Keratinocyte (primary cell): ENCODE data around the gene KLLN. TPM values are rescaled to one million over a fixed set of nuclear protein-coding genes. Genes with fewer than 3 reads are reported as not detected.
A peak's percentile ranks its signal among the peaks of the same experiment; 100 is the strongest.

Experiments
- DNase-seq: peaks from one replicate; pipeline ENCODE4 v3.0.0-alpha.2; 2011; ENCODE audit warnings: low read depth, missing footprints, low spot score
- FAIRE-seq: peaks from 2 replicates; lab custom pipeline; 2011; peaks lifted over from hg19 to GRCh38; lab: Jason Lieb, UNC
- H2AFZ ChIP-seq: 2 replicates; pipeline ENCODE4 v1.6.0; 2012; ENCODE audit warnings: low read length, control low read depth, inconsistent platforms; ENCODE audit not compliant: control insufficient read depth
- H3K27ac ChIP-seq: 2 replicates; pipeline ENCODE4 v1.5.1; 2011; ENCODE audit warnings: low read length; ENCODE audit not compliant: control insufficient read depth, insufficient read depth
- H3K27me3 ChIP-seq: 3 replicates; pipeline ENCODE4 v1.6.0; 2011; ENCODE audit warnings: low read length; ENCODE audit not compliant: control insufficient read depth, insufficient read depth; ENCODE audit errors: extremely low read depth
- H3K36me3 ChIP-seq, 2 experiments: 2 replicates in 1 of 2; 3 replicates in 1 of 2; pipeline ENCODE4 v1.5.1; 2011; ENCODE audit warnings: low read length in 2 of 2, mild to moderate bottlenecking in 1 of 2; ENCODE audit not compliant: control insufficient read depth in 2 of 2, insufficient read depth in 2 of 2; ENCODE audit errors: extremely low read depth in 1 of 2
- H3K4me1 ChIP-seq: 3 replicates; pipeline ENCODE4 v1.5.1; 2011; ENCODE audit warnings: low read length; ENCODE audit not compliant: control insufficient read depth, insufficient read depth; ENCODE audit errors: extremely low read depth
- H3K4me2 ChIP-seq: 3 replicates; pipeline ENCODE4 v1.6.0; 2011; ENCODE audit warnings: low read depth, low read length; ENCODE audit not compliant: control insufficient read depth, insufficient read depth; ENCODE audit errors: extremely low read depth
- H3K4me3 ChIP-seq, 3 experiments: fragments of 200-600 bp in 1 of 3; sonication (generic) in 1 of 3; 2 replicates in 2 of 3; 3 replicates in 1 of 3; pipeline ENCODE4 v1.5.1; 2011 to 2016; ENCODE audit warnings: low read length in 3 of 3, mild to moderate bottlenecking in 3 of 3, control low read depth in 2 of 3, inconsistent platforms in 1 of 3, low read depth in 1 of 3, mixed read lengths in 1 of 3, mixed run types in 1 of 3, moderate library complexity in 1 of 3; ENCODE audit not compliant: control insufficient read depth in 2 of 3, insufficient read depth in 2 of 3; ENCODE audit errors: extremely low read depth in 1 of 3
- H3K79me2 ChIP-seq: 2 replicates; pipeline ENCODE4 v1.6.0; 2012; ENCODE audit warnings: low read length; ENCODE audit not compliant: control insufficient read depth, insufficient read depth
- H3K9ac ChIP-seq: 3 replicates; pipeline ENCODE4 v1.6.0; 2011; ENCODE audit warnings: low read length; ENCODE audit not compliant: control insufficient read depth, insufficient read depth; ENCODE audit errors: extremely low read depth
- H3K9me1 ChIP-seq: 3 replicates; pipeline ENCODE4 v1.6.0; 2011; ENCODE audit warnings: low read length; ENCODE audit not compliant: control insufficient read depth, insufficient read depth; ENCODE audit errors: extremely low read depth
- H3K9me3 ChIP-seq: 2 replicates; pipeline ENCODE4 v1.5.1; 2012; ENCODE audit warnings: low read depth, low read length; ENCODE audit not compliant: control insufficient read depth
- H4K20me1 ChIP-seq: 3 replicates; pipeline ENCODE4 v1.6.0; 2011; ENCODE audit warnings: low read length; ENCODE audit not compliant: control insufficient read depth, insufficient read depth; ENCODE audit errors: extremely low read depth
- EZH2 ChIP-seq: IDR thresholded peaks from one replicate; pipeline ENCODE4 v1.6.1; 2012; ENCODE audit warnings: inconsistent platforms, mild to moderate bottlenecking, low read length, moderate library complexity
- dilution Hi-C: fragments of 300-500 bp; cut with MboI; formaldehyde crosslinking; loops from one replicate; pipeline ENCODE4 v1.7.0; 2020; ENCODE audit warnings: low sequenced_read_pairs; ENCODE audit not compliant: extremely low pct_ligation_motif_present
- polyA plus RNA-seq, 5 experiments: library from polyadenylated mRNA; depleted of rRNA in 3 of 5; stranded (reverse) in 3 of 5; stranded (forward) in 1 of 5; unstranded in 1 of 5; fragments of >200 nt; gene quantifications; 1 replicate in 1 of 5; 2 replicates in 3 of 5; 3 replicates in 1 of 5; pipeline versions ENCODE4 v1.2.1 to v1.2.3, GENCODE V29; 2011 to 2012; ENCODE audit warnings: missing spikeins in 2 of 5, low read depth in 1 of 5, low replicate concordance in 1 of 5
- TF ChIP-seq, protein P1 (sequence below), 3 experiments: IDR thresholded peaks in 1 of 3; conservative IDR thresholded peaks in 1 of 3; optimal IDR thresholded peaks in 1 of 3; 2 replicates in 2 of 3; 3 replicates in 1 of 3; pipeline versions ENCODE3 to v1.5.1; 2011; ENCODE audit warnings: low read length in 3 of 3, mild to moderate bottlenecking in 3 of 3, moderate library complexity in 2 of 3, control low read depth in 1 of 3, inconsistent platforms in 1 of 3; ENCODE audit not compliant: insufficient read depth in 2 of 3; ENCODE audit errors: extremely low read depth in 1 of 3

Gene KLLN
- polyA plus RNA-seq, 1 donor (not counting 4 experiments of a cell fraction or from before 2014, with no cell fraction given), result 0.16 TPM

DNA sequence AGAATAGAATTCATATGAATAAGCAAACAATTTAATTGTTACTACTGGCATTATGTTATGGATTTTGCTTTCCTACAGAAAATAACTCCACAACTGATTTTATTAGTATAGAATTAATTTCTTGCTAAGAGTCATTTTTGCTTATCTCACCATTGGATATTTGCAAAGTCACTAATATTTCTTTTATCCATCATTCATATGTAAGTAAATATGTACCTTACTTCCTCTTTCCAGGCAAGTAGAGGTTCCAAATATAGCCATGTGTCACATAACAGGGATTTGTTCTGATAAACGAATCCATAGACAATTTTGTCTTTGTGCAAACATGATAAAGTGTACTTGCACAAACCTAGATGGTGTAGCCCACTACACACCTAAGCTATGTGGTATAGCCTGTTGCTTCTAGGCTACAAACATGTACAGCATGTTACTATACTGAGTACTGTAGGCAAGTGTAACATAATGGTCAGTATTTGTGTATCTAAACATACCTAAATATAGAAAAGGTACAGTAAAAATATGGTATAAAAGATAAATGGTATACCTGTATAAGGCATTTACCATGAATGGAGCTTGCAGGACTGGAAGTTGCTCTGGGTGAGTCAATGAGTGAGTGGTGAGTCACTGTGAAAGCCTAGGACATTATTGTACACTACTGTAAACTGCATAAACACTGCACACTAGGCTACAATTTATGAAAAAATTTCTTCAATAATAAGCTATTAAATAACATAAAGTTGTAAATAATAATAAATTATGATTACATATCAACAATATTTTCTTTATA lies 18.3 kb downstream of the KLLN start:
- Histone ChIP-seq H3K4me1 (peaks cover 40% of the 10 kb centered on the region), H3K27ac (peak overlapping the region; percentile 77)

DNA sequence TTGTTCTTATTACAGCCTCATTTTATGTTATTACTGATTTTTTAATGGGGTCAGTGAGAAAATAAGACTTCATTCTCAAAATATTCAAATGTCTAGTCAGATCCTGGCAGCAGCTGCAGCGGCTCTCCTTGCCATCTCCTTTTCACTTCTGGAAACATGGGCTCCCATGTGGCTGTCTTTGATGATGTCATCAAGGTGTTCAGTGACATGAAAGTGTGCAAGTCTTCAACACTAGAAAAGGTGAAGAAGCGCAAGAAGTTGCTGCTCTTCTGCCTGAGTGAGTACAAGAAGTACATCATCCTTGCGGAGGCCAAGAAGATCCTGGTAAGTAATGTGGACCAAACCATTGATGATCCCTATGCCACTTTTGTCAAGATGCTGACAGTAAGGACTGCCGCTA lies 19.6 kb downstream of the KLLN start:
- H3K79me2 ChIP-seq, result no peaks in the 10 kb centered on the region
- H3K36me3 ChIP-seq, result no peaks in the 10 kb centered on the region
- no peak overlapping the region for H3K27ac ChIP-seq
- no peaks in the 10 kb centered on the region for H3K9me1 ChIP-seq
- H3K9me3 ChIP-seq, result no peaks in the 10 kb centered on the region
- DNase-seq (no peak), FAIRE-seq (no peak)
- H3K9ac ChIP-seq, result no peak overlapping the region
- H3K4me2 ChIP-seq, result no peak overlapping the region
- H3K4me1 ChIP-seq, result peaks cover 37% of the 10 kb centered on the region
- no peak for TF ChIP-seq EZH2
- TF ChIP-seq, protein P1, sequence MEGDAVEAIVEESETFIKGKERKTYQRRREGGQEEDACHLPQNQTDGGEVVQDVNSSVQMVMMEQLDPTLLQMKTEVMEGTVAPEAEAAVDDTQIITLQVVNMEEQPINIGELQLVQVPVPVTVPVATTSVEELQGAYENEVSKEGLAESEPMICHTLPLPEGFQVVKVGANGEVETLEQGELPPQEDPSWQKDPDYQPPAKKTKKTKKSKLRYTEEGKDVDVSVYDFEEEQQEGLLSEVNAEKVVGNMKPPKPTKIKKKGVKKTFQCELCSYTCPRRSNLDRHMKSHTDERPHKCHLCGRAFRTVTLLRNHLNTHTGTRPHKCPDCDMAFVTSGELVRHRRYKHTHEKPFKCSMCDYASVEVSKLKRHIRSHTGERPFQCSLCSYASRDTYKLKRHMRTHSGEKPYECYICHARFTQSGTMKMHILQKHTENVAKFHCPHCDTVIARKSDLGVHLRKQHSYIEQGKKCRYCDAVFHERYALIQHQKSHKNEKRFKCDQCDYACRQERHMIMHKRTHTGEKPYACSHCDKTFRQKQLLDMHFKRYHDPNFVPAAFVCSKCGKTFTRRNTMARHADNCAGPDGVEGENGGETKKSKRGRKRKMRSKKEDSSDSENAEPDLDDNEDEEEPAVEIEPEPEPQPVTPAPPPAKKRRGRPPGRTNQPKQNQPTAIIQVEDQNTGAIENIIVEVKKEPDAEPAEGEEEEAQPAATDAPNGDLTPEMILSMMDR (optimal IDR thresholded peaks at IDR 0.05 in 1 of 3, IDR thresholded peaks at IDR 0.05 in 1 of 3, conservative IDR thresholded peaks at IDR 0.05 in 1 of 3; ENCODE audit: extremely low read depth in 1 of 3, insufficient read depth in 2 of 3, low read length in 3 of 3), result no peak
- dilution Hi-C loops, result no loop called here
- no peaks in the 10 kb centered on the region for H4K20me1 ChIP-seq
- no peaks in the 10 kb centered on the region for H3K27me3 ChIP-seq
- H3K4me3 ChIP-seq, result no peak overlapping the region
- no peak overlapping the region for H2AFZ ChIP-seq

More for the DNA sequence above, 18.3 kb downstream of the KLLN start:
- Histone ChIP-seq H3K79me2 (no peaks in the 10 kb centered on the region), H4K20me1 (no peaks in the 10 kb centered on the region), H3K9me1 (no peaks in the 10 kb centered on the region), H3K27me3 (no peaks in the 10 kb centered on the region), H3K4me3 (no peak overlapping the region), H3K9ac (no peak overlapping the region), H3K36me3 (no peaks in the 10 kb centered on the region), H3K4me2 (peak overlapping the region; percentile 61), H3K9me3 (no peaks in the 10 kb centered on the region), H2AFZ (no peak overlapping the region)
- TF ChIP-seq, protein P1 (optimal IDR thresholded peaks at IDR 0.05 in 1 of 3, IDR thresholded peaks at IDR 0.05 in 1 of 3, conservative IDR thresholded peaks at IDR 0.05 in 1 of 3; ENCODE audit: extremely low read depth in 1 of 3, insufficient read depth in 2 of 3, low read length in 3 of 3), result no peak
- TF ChIP-seq EZH2, result no peak
- dilution Hi-C loops, result no loop called here
- FAIRE-seq (no peak), DNase-seq (no peak)
